ENCODE measurements around the gene RUNX1.

DNA sequence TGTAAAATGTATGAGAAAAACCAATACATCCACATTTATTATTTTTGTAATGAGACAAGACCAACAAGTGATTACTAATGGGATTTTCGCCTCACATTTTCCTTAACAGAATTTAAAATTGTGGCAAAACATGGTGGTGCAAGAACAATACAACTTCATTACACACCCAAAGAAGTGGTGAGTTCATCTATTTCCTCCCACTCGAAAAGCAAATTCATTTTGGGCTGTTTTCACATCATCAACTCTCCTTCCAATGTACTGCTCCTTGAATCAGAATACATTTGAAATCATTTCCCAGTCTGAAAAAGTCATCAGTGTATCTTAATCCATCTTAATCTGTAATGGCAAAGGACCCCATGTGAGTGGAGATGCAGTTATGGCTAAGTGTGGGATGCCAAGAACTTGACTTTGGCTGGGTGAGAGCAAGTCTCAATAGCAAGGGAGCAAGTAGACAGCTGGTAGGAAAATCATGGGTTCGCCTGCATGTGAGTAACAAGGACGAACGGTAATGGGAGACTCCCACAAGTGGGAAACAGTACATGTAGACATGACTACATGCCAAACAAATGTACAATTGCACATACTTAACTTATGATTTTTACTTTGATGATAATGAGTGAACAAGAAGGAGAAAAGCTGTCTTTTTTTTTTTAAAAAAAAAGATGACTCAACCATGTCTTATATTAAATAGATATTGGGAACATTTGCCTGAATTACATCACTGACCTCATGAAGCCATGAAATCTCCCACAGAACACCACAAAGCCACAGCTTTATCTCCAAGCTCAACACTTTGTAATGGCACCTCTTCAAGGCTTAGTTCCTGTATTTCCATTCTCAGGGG, 46.0 kb downstream of the RUNX1 start:
- TF ChIP-seq, protein P1, sequence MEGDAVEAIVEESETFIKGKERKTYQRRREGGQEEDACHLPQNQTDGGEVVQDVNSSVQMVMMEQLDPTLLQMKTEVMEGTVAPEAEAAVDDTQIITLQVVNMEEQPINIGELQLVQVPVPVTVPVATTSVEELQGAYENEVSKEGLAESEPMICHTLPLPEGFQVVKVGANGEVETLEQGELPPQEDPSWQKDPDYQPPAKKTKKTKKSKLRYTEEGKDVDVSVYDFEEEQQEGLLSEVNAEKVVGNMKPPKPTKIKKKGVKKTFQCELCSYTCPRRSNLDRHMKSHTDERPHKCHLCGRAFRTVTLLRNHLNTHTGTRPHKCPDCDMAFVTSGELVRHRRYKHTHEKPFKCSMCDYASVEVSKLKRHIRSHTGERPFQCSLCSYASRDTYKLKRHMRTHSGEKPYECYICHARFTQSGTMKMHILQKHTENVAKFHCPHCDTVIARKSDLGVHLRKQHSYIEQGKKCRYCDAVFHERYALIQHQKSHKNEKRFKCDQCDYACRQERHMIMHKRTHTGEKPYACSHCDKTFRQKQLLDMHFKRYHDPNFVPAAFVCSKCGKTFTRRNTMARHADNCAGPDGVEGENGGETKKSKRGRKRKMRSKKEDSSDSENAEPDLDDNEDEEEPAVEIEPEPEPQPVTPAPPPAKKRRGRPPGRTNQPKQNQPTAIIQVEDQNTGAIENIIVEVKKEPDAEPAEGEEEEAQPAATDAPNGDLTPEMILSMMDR (IDR thresholded peaks at IDR 0.05; ENCODE audit: low read depth, low read length): no peak
- TF ChIP-seq EZH2phosphoT487 (IDR thresholded peaks at IDR 0.05; ENCODE audit: low read depth): no peak
